ENCODE measurements around the gene GRK6.
A peak's percentile ranks its signal among the peaks of the same experiment; 100 is the strongest.

GRK6 gene

GRCh38 chr5:177428574-177429217 is 2.2 kb downstream of the GRK6 start:
- peak overlapping the region; percentile 95; the same call in 1 of the 2 replicates for H3K27ac ChIP-seq
- no peak for TF ChIP-seq CTCF (conservative IDR thresholded peaks at IDR 0.05)

GRCh38 chr5:177429248-177430040 is 3.0 kb downstream of the GRK6 start:
- no peak for TF ChIP-seq CTCF (conservative IDR thresholded peaks at IDR 0.05)
- peak overlapping the region; percentile 95; the same call in 1 of the 2 replicates for H3K27ac ChIP-seq

GRCh38 chr5:177430140-177430951 is 3.9 kb downstream of the GRK6 start:
- H3K27ac ChIP-seq: peak overlapping the region; percentile 95; the same call in 1 of the 2 replicates
- TF ChIP-seq CTCF (conservative IDR thresholded peaks at IDR 0.05): no peak

GRCh38 chr5:177430972-177431316 is 4.5 kb downstream of the GRK6 start:
- no peak for TF ChIP-seq CTCF (conservative IDR thresholded peaks at IDR 0.05)
- H3K27ac ChIP-seq: peak overlapping the region; percentile 11; the same call in 1 of the 2 replicates

- no peak for TF ChIP-seq CTCF (conservative IDR thresholded peaks at IDR 0.05)
- H3K27ac ChIP-seq: peak overlapping the region; percentile 11; the same call in 1 of the 2 replicates
These were observed 5.1 kb downstream of the GRK6 start for GRCh38 chr5:177431317-177432142.

- H3K27ac ChIP-seq: peak overlapping the region; percentile 11; the same call in 1 of the 2 replicates
These were observed 5.8 kb downstream of the GRK6 start for GRCh38 chr5:177432143-177432838.

More at GRCh38 chr5:177432143-177432838, 5.8 kb downstream of the GRK6 start:
- no peak for TF ChIP-seq CTCF (conservative IDR thresholded peaks at IDR 0.05)
